Fibroblast of pulmonary artery (primary cell): Measurements from ENCODE around the gene FAM200B.

ENCODE experiments used
- DNase-seq: peaks from one replicate; pipeline ENCODE4 v3.0.0-alpha.2; 2010; ENCODE audit warnings: low read depth
- H3K4me3 ChIP-seq: replicated peaks from 2 replicates; pipeline ENCODE4 v1.5.1; 2011; ENCODE audit warnings: low read depth, mild to moderate bottlenecking, control low read depth, low read length, moderate library complexity
- CTCF ChIP-seq: IDR thresholded peaks from 2 replicates; pipeline ENCODE4 v1.5.1; 2011; ENCODE audit warnings: mild to moderate bottlenecking, control low read depth, low read length, inconsistent platforms; ENCODE audit errors: missing control alignments

FAM200B gene

GRCh38 chr4:15652841-15653240 lies 28.8 kb upstream of the FAM200B start:
- no peak for TF ChIP-seq CTCF
- H3K4me3 ChIP-seq = peak overlapping the region; percentile 73
- DNase-seq = peak; percentile 27

GRCh38 chr4:15653420-15653819 lies 28.2 kb upstream of the FAM200B start:
- TF ChIP-seq CTCF = no peak
- H3K4me3 ChIP-seq = peak overlapping the region; percentile 73
- DNase-seq = no peak

- DNase-seq = peak; percentile 71
These were observed 27.6 kb upstream of the FAM200B start for GRCh38 chr4:15653864-15654592.

GRCh38 chr4:15654593-15655222 lies 26.9 kb upstream of the FAM200B start:
- TF ChIP-seq CTCF = no peak
- DNase-seq = peak; percentile 34
- H3K4me3 ChIP-seq = peak overlapping the region; percentile 73

More at GRCh38 chr4:15653864-15654592, 27.6 kb upstream of the FAM200B start:
- peak overlapping the region; percentile 73 for H3K4me3 ChIP-seq
- TF ChIP-seq CTCF = no peak

- peak within 1 kb of the TSS; percentile 73 for H3K4me3 ChIP-seq
- peak; percentile 86 for DNase-seq
- TF ChIP-seq CTCF = no peak
These were observed 26.2 kb upstream of the FAM200B start, which contains the start of gene FBXL5 for GRCh38 chr4:15655223-15656037. FBXL5 (minus strand) TSS chr4:15655357; CDS start chr4:15655287, 70 bp downstream.

GRCh38 chr4:15656038-15656470 lies 25.6 kb upstream of the FAM200B start:
- H3K4me3 ChIP-seq = peak overlapping the region; percentile 52
- TF ChIP-seq CTCF = no peak
- DNase-seq = peak; percentile 33
